Suprapubic skin (tissue), 4 donors: ENCODE measurements around the gene BBS4.
"Not testable (repeated sequence)": the region's sequence is repeated elsewhere in the genome, so short reads cannot be mapped to it uniquely, and the experiment has no call there.

Experiments used
- CTCF ChIP-seq, 2 donors: fragments of 200-600 bp in 1 of 2; fragments of 450-650 bp in 1 of 2; sonication (generic) in 1 of 2; IDR thresholded peaks; one replicate each; pipeline ENCODE4 v1.5.1; 2016 to 2019; ENCODE audit warnings: antibody characterized with exemption in 2 of 2, mild to moderate bottlenecking in 1 of 2, moderate library complexity in 1 of 2
- EP300 ChIP-seq: sonication (generic); formaldehyde crosslinking; IDR thresholded peaks from one replicate; pipeline ENCODE4 v1.6.1; 2017; ENCODE audit warnings: antibody characterized with exemption
- POLR2A ChIP-seq, 2 donors: fragments of 450-650 bp; IDR thresholded peaks; one replicate each; pipeline ENCODE4 v1.6.1; 2017; ENCODE audit warnings: antibody characterized with exemption in 2 of 2, mild to moderate bottlenecking in 2 of 2, moderate library complexity in 2 of 2
- POLR2AphosphoS5 ChIP-seq, 3 donors: sonication (generic); formaldehyde crosslinking; IDR thresholded peaks; one replicate each; pipeline ENCODE4 v1.6.1; 2017; ENCODE audit warnings: antibody characterized with exemption in 3 of 3

GRCh38 chr15:72642271-72642670, 43.7 kb upstream of the BBS4 start:
- TF ChIP-seq CTCF (IDR thresholded peaks at IDR 0.05); POLR2A (IDR thresholded peaks at IDR 0.05); POLR2AphosphoS5 (IDR thresholded peaks at IDR 0.05); EP300: not testable (repeated sequence)
